ENCODE results near the gene TMEM100.

The TMEM100 gene

GRCh38 chr17:55737976-55738501 is 15.4 kb upstream of the TMEM100 start:
- TF ChIP-seq CTCF (IDR thresholded peaks at IDR 0.05; ENCODE audit: low read depth, low read length, poor library complexity, severe bottlenecking) (no peak), EZH2phosphoT487 (IDR thresholded peaks at IDR 0.05; ENCODE audit: borderline replicate concordance, low read length) (no peak)
- H3K4me2 ChIP-seq (ENCODE audit: low read length) = peak overlapping the region; percentile 64
- H3K27ac ChIP-seq (ENCODE audit: low read depth, low read length) = peak overlapping the region; percentile 79
- H4K20me1 ChIP-seq (ENCODE audit: control insufficient read depth, insufficient read depth, low read depth, low read length) = no peaks in the 10 kb centered on the region
- H3K36me3 ChIP-seq (ENCODE audit: control insufficient read depth, low read length) = no peaks in the 10 kb centered on the region
- H3K9me3 ChIP-seq (ENCODE audit: control insufficient read depth, insufficient read depth, low read length) = no peaks in the 10 kb centered on the region
- H3K27me3 ChIP-seq (ENCODE audit: control insufficient read depth, low read length) = no peaks in the 10 kb centered on the region
- H3K79me2 ChIP-seq (ENCODE audit: control insufficient read depth, low read length) = no peaks in the 10 kb centered on the region
- H3K9me2 ChIP-seq (replicated peaks; ENCODE audit: control insufficient read depth, low read length) = no peaks in the 10 kb centered on the region
- H3K4me1 ChIP-seq (ENCODE audit: control insufficient read depth, low read length) = peaks cover 92% of the 10 kb centered on the region
- peak overlapping the region; percentile 46 for H3K4me3 ChIP-seq (ENCODE audit: low read length)
- peaks cover 12% of the 10 kb centered on the region for H3F3A ChIP-seq (ENCODE audit: control insufficient read depth, insufficient read depth)

- H3K4me2 ChIP-seq (ENCODE audit: low read length) = no peak overlapping the region
- H3F3A ChIP-seq (ENCODE audit: control insufficient read depth, insufficient read depth) = peaks cover 12% of the 10 kb centered on the region
- H3K36me3 ChIP-seq (ENCODE audit: control insufficient read depth, low read length) = no peaks in the 10 kb centered on the region
- H3K4me1 ChIP-seq (ENCODE audit: control insufficient read depth, low read length) = peaks cover 80% of the 10 kb centered on the region
- no peaks in the 10 kb centered on the region for H3K27me3 ChIP-seq (ENCODE audit: control insufficient read depth, low read length)
- no peaks in the 10 kb centered on the region for H3K79me2 ChIP-seq (ENCODE audit: control insufficient read depth, low read length)
- H3K9me3 ChIP-seq (ENCODE audit: control insufficient read depth, insufficient read depth, low read length) = no peaks in the 10 kb centered on the region
- TF ChIP-seq EZH2phosphoT487 (IDR thresholded peaks at IDR 0.05; ENCODE audit: borderline replicate concordance, low read length) = no peak
- peak; percentile 61 for TF ChIP-seq CTCF (IDR thresholded peaks at IDR 0.05; ENCODE audit: low read depth, low read length, poor library complexity, severe bottlenecking)
- H3K9me2 ChIP-seq (replicated peaks; ENCODE audit: control insufficient read depth, low read length) = no peaks in the 10 kb centered on the region
- H3K4me3 ChIP-seq (ENCODE audit: low read length) = no peak overlapping the region
- no peak overlapping the region for H3K27ac ChIP-seq (ENCODE audit: low read depth, low read length)
- no peaks in the 10 kb centered on the region for H4K20me1 ChIP-seq (ENCODE audit: control insufficient read depth, insufficient read depth, low read depth, low read length)
Observed at GRCh38 chr17:55735731-55736405, 13.2 kb upstream of the TMEM100 start.

- no peaks in the 10 kb centered on the region for H3K79me2 ChIP-seq (ENCODE audit: control insufficient read depth, low read length)
- no peaks in the 10 kb centered on the region for H3K9me2 ChIP-seq (replicated peaks; ENCODE audit: control insufficient read depth, low read length)
- peaks cover 12% of the 10 kb centered on the region for H3F3A ChIP-seq (ENCODE audit: control insufficient read depth, insufficient read depth)
- no peaks in the 10 kb centered on the region for H3K36me3 ChIP-seq (ENCODE audit: control insufficient read depth, low read length)
- peaks cover 68% of the 10 kb centered on the region for H3K4me1 ChIP-seq (ENCODE audit: control insufficient read depth, low read length)
- peak overlapping the region; percentile 52 for H3K4me2 ChIP-seq (ENCODE audit: low read length)
- H4K20me1 ChIP-seq (ENCODE audit: control insufficient read depth, insufficient read depth, low read depth, low read length) = no peaks in the 10 kb centered on the region
- H3K4me3 ChIP-seq (ENCODE audit: low read length) = peak overlapping the region; percentile 19
- TF ChIP-seq CTCF (IDR thresholded peaks at IDR 0.05; ENCODE audit: low read depth, low read length, poor library complexity, severe bottlenecking) = no peak
- TF ChIP-seq EZH2phosphoT487 (IDR thresholded peaks at IDR 0.05; ENCODE audit: borderline replicate concordance, low read length) = no peak
- H3K9me3 ChIP-seq (ENCODE audit: control insufficient read depth, insufficient read depth, low read length) = no peaks in the 10 kb centered on the region
- H3K27ac ChIP-seq (ENCODE audit: low read depth, low read length) = no peak overlapping the region
- no peaks in the 10 kb centered on the region for H3K27me3 ChIP-seq (ENCODE audit: control insufficient read depth, low read length)
Observed at GRCh38 chr17:55734128-55734781, 11.6 kb upstream of the TMEM100 start.
